GM10248 (cell line): Measurements from ENCODE around the gene NETO2.
A peak's percentile ranks its signal among the peaks of the same experiment; 100 is the strongest.
"Not testable (repeated sequence)": the region's sequence is repeated elsewhere in the genome, so short reads cannot be mapped to it uniquely, and the experiment has no call there.

ENCODE experiments used
- CTCF ChIA-PET: fragments of 300-600 bp; sonication (Branson Sonifier 250); formaldehyde crosslinking; extraction: SDS; loops from one replicate; lab custom pipeline; 2021; ENCODE audit warnings: antibody characterized with exemption; lab: Yijun Ruan, JAX
- POLR2A ChIA-PET: fragments of 350-650 bp; sonication (Branson Sonifier 250); formaldehyde crosslinking; extraction: SDS; loops from one replicate; lab custom pipeline; 2020; ENCODE audit warnings: antibody characterized with exemption; lab: Yijun Ruan, JAX
- DNase-seq: peaks from one replicate; pipeline ENCODE4 v3.0.0; 2012; ENCODE audit errors: extremely low spot score
- TF ChIP-seq, protein P1 (sequence below): IDR thresholded peaks from 2 replicates; pipeline ENCODE4 v1.5.1; 2012; ENCODE audit warnings: mild to moderate bottlenecking, low read depth; ENCODE audit errors: extremely low read depth, missing control alignments, control extremely low read depth

NETO2 gene

GRCh38 chr16:47143677-47144558, at the start of gene NETO2:
Gene NETO2 (minus strand): TSS chr16:47143945. CDS start chr16:47143612, 333 bp downstream.
- ChIA-PET POLR2A (interaction anchor here (0.6 to 1.4 kb wide), 4 partner anchors 31 to 1023 kb away, joined by 3 to 6 read pairs (median 4); no protein-coding TSS in a partner anchor), CTCF (interaction anchor here (0.7 to 8.5 kb wide), 66 partner anchors 8 to 1489 kb away, joined by 3 to 90 read pairs (median 4); partner anchors contain the start of genes DNAJA2, GPT2, ITFG1 and PHKB)
- peak; percentile 83 for DNase-seq
- TF ChIP-seq, protein P1, sequence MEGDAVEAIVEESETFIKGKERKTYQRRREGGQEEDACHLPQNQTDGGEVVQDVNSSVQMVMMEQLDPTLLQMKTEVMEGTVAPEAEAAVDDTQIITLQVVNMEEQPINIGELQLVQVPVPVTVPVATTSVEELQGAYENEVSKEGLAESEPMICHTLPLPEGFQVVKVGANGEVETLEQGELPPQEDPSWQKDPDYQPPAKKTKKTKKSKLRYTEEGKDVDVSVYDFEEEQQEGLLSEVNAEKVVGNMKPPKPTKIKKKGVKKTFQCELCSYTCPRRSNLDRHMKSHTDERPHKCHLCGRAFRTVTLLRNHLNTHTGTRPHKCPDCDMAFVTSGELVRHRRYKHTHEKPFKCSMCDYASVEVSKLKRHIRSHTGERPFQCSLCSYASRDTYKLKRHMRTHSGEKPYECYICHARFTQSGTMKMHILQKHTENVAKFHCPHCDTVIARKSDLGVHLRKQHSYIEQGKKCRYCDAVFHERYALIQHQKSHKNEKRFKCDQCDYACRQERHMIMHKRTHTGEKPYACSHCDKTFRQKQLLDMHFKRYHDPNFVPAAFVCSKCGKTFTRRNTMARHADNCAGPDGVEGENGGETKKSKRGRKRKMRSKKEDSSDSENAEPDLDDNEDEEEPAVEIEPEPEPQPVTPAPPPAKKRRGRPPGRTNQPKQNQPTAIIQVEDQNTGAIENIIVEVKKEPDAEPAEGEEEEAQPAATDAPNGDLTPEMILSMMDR = peak; percentile 88

GRCh38 chr16:47182318-47182717, 38.6 kb upstream of the NETO2 start:
- no peak for DNase-seq
- TF ChIP-seq, protein P1 = no peak
- CTCF ChIA-PET = no interaction called here
- POLR2A ChIA-PET = no interaction called here

- DNase-seq, POLR2A ChIA-PET, CTCF ChIA-PET: not testable (repeated sequence)
Measured at GRCh38 chr16:47181066-47181465, 37.3 kb upstream of the NETO2 start.

DNA sequence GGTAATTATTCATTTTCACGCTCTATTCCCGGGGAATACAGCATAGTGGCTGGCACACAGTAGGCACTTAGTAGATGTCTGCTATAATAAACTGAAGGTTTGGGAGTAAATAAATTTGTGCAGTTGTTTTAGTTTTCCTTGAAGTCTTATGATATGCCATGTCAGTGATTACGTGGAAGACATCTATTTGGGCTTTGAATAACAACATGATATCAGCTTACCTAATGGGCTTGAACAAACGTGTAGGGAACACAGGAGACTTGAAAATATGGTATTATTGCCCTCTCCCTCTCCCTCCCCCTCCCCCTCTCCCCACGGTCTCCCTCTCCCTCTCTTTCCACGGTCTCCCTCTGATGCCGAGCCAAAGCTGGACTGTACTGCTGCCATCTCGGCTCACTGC, 36.3 kb upstream of the NETO2 start:
- no peak for DNase-seq
- TF ChIP-seq, protein P1 = no peak
- POLR2A ChIA-PET = no interaction called here
- CTCF ChIA-PET = no interaction called here

GRCh38 chr16:47175152-47175551, 31.4 kb upstream of the NETO2 start:
- no peak for DNase-seq
- ChIA-PET CTCF (interaction anchor here (1.1 to 2.2 kb wide), 4 partner anchors 13 to 983 kb away, joined by 3 to 6 read pairs (median 5); no protein-coding TSS in a partner anchor), POLR2A (no interaction called here)
- TF ChIP-seq, protein P1 = no peak

DNA sequence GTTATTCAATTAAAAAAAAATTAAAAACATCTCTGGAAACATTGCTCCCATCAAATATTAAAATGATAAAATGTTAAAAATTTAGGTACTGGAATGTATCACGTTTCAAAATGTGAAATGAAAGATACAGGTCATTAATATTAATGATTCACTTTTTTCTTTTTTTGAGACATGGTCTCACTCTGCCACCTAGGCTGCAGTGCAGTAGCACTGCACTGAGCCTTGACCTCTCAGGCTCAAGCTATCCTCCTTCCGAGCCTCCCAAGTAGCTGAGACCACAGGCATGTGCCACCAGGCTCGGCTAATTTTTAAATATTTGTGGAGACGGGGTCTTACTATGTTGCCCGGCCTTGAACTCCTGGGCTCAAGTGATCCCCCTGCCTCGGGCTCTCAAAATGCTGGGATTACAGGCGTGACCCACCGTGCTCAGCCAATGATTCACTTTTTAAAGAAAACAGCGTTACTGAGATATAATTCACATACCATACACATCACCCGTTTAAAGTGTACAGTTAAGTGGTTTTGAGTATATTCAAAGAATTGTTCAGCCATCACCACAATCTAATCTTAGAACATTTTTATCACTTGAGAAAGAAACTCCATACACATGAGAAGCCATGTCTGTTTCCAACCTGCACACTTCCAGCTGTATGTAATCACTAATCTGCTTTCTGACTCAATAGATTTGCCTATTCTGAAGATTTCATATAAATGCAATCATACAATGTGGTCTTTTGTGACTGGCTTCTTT, 19.1 kb upstream of the NETO2 start:
- ChIA-PET CTCF (interaction anchor here (1.7 to 8.2 kb wide), 2 partner anchors 13 to 18 kb away, joined by 5 to 60 read pairs; partner anchors contain the start of gene NETO2), POLR2A (no interaction called here)
- TF ChIP-seq, protein P1 = no peak
- DNase-seq = no peak

GRCh38 chr16:47161464-47161863, 17.7 kb upstream of the NETO2 start:
- DNase-seq = no peak
- TF ChIP-seq, protein P1 = no peak
- ChIA-PET POLR2A (no interaction called here), CTCF (interaction anchor here (1.2 to 8.2 kb wide), 3 partner anchors 15 to 374 kb away, joined by 4 to 60 read pairs (median 5); partner anchors contain the start of gene NETO2)
